ENCODE results near the gene P2RX4.

- TF ChIP-seq GABPA (tag; conservative IDR thresholded peaks at IDR 0.05; ENCODE audit: low read depth) (no peak), KAT7 (CRISPR knock-in tag; IDR thresholded peaks at IDR 0.05; ENCODE audit: borderline replicate concordance) (no peak), ZBTB7A (IDR thresholded peaks at IDR 0.05; ENCODE audit: borderline replicate concordance, control insufficient read depth, low read depth, low read length) (no peak), POLR2A (conservative IDR thresholded peaks at IDR 0.05) (no peak), ELF4 (CRISPR knock-in tag; IDR thresholded peaks at IDR 0.05) (no peak), E2F4 (CRISPR knock-in tag; IDR thresholded peaks at IDR 0.05; ENCODE audit: low read depth) (no peak), UBTF (IDR thresholded peaks at IDR 0.05; ENCODE audit: borderline replicate concordance in 1 of 2, low read depth in 2 of 2, low read length in 2 of 2) (no peak), KLF1 (tag; IDR thresholded peaks at IDR 0.05) (no peak), ZNF431 (CRISPR knock-in tag; IDR thresholded peaks at IDR 0.05) (no peak), KDM5B (IDR thresholded peaks at IDR 0.05; ENCODE audit: insufficient replicate concordance, low read depth, low read length) (no peak)
- TF ChIP-seq, protein P1, sequence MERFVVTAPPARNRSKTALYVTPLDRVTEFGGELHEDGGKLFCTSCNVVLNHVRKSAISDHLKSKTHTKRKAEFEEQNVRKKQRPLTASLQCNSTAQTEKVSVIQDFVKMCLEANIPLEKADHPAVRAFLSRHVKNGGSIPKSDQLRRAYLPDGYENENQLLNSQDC (CRISPR knock-in tag; IDR thresholded peaks at IDR 0.05): no peak
- TF ChIP-seq, protein P2, sequence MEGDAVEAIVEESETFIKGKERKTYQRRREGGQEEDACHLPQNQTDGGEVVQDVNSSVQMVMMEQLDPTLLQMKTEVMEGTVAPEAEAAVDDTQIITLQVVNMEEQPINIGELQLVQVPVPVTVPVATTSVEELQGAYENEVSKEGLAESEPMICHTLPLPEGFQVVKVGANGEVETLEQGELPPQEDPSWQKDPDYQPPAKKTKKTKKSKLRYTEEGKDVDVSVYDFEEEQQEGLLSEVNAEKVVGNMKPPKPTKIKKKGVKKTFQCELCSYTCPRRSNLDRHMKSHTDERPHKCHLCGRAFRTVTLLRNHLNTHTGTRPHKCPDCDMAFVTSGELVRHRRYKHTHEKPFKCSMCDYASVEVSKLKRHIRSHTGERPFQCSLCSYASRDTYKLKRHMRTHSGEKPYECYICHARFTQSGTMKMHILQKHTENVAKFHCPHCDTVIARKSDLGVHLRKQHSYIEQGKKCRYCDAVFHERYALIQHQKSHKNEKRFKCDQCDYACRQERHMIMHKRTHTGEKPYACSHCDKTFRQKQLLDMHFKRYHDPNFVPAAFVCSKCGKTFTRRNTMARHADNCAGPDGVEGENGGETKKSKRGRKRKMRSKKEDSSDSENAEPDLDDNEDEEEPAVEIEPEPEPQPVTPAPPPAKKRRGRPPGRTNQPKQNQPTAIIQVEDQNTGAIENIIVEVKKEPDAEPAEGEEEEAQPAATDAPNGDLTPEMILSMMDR (IDR thresholded peaks at IDR 0.05 in 2 of 3, conservative IDR thresholded peaks at IDR 0.05 in 1 of 3; ENCODE audit: insufficient read depth in 2 of 3, low read depth in 1 of 3, low read length in 3 of 3): no peak
These were observed 43.6 kb upstream of the P2RX4 start for GRCh38 chr12:121166356-121166755.
